Keratinocyte (primary cell): ENCODE data around the gene DIRAS1.

Experiments used
- CTCF ChIP-seq, 3 experiments: IDR thresholded peaks in 1 of 3; conservative IDR thresholded peaks in 1 of 3; optimal IDR thresholded peaks in 1 of 3; 2 replicates in 2 of 3; 3 replicates in 1 of 3; pipeline versions ENCODE3 to v1.5.1; 2011; ENCODE audit warnings: low read length in 3 of 3, mild to moderate bottlenecking in 3 of 3, moderate library complexity in 2 of 3, control low read depth in 1 of 3, inconsistent platforms in 1 of 3; ENCODE audit not compliant: insufficient read depth in 2 of 3; ENCODE audit errors: extremely low read depth in 1 of 3
- EZH2 ChIP-seq: IDR thresholded peaks from one replicate; pipeline ENCODE4 v1.6.1; 2012; ENCODE audit warnings: inconsistent platforms, mild to moderate bottlenecking, low read length, moderate library complexity

- TF ChIP-seq CTCF (optimal IDR thresholded peaks at IDR 0.05 in 1 of 3, IDR thresholded peaks at IDR 0.05 in 1 of 3, conservative IDR thresholded peaks at IDR 0.05 in 1 of 3; ENCODE audit: extremely low read depth in 1 of 3, insufficient read depth in 2 of 3, low read length in 3 of 3), result no peak
- TF ChIP-seq EZH2, result no peak
These were observed 11.7 kb upstream of the DIRAS1 start for GRCh38 chr19:2732883-2733282.
